GM23338 (cell line): Measurements from ENCODE around the gene GNAT2.

ENCODE experiments used
- CREB1 ChIP-seq: fragments of 250-450 bp; sonication (Bioruptor Pico); IDR thresholded peaks from 2 replicates; pipeline ENCODE4 v1.5.0; 2020; ENCODE audit warnings: low read depth, mild to moderate bottlenecking, moderate library complexity
- CTCF ChIP-seq, 2 experiments: fragments of 200-600 bp in 1 of 2; sonication (generic) in 1 of 2; conservative IDR thresholded peaks; 2 replicates each; pipeline versions ENCODE4 v1.5.1 to v1.6.1; 2016 to 2017; ENCODE audit warnings: antibody characterized with exemption in 2 of 2, low read depth in 2 of 2, mild to moderate bottlenecking in 2 of 2, moderate library complexity in 1 of 2
- EZH2 ChIP-seq: fragments of 200-600 bp; sonication (generic); IDR thresholded peaks from one replicate; pipeline ENCODE4 v1.8.0; 2017; ENCODE audit warnings: antibody characterized with exemption, mild to moderate bottlenecking, low read depth; ENCODE audit not compliant: unreplicated experiment
- EZH2phosphoT487 ChIP-seq: fragments of 200-600 bp; sonication (generic); IDR thresholded peaks from one replicate; pipeline ENCODE4 v1.8.1; 2018; ENCODE audit warnings: antibody characterized with exemption; ENCODE audit not compliant: unreplicated experiment
- JUNB ChIP-seq: IDR thresholded peaks from one replicate; pipeline ENCODE4 v1.6.1; 2016; ENCODE audit warnings: antibody characterized with exemption; ENCODE audit not compliant: unreplicated experiment
- POLR2AphosphoS5 ChIP-seq: IDR thresholded peaks from 2 replicates; pipeline ENCODE4 v1.6.1; 2016; ENCODE audit warnings: antibody characterized with exemption, low read depth
- REST ChIP-seq: IDR thresholded peaks from one replicate; pipeline ENCODE4 v1.6.1; 2018; ENCODE audit warnings: antibody characterized with exemption; ENCODE audit not compliant: unreplicated experiment
- STAT1 ChIP-seq: IDR thresholded peaks from one replicate; pipeline ENCODE4 v1.6.1; 2016; ENCODE audit warnings: antibody characterized with exemption; ENCODE audit not compliant: unreplicated experiment
- ZNF114 ChIP-seq: fragments of 250-450 bp; sonication (Bioruptor Pico); IDR thresholded peaks from 2 replicates; pipeline ENCODE4 v1.5.0; 2020; ENCODE audit warnings: mild to moderate bottlenecking, moderate library complexity
- ZNF331 ChIP-seq: fragments of 250-450 bp; sonication (Bioruptor Pico); IDR thresholded peaks from 2 replicates; pipeline ENCODE4 v1.5.0; 2020; ENCODE audit warnings: low read depth, mild to moderate bottlenecking, moderate library complexity
- ZNF462 ChIP-seq: fragments of 250-450 bp; sonication (Bioruptor Pico); IDR thresholded peaks from 2 replicates; pipeline ENCODE4 v1.5.0; 2020; ENCODE audit warnings: mild to moderate bottlenecking, moderate library complexity

GRCh38 chr1:109565241-109565640, 54.2 kb downstream of the GNAT2 start:
- TF ChIP-seq CTCF (conservative IDR thresholded peaks at IDR 0.05; ENCODE audit: low read depth in 2 of 2): no peak
- TF ChIP-seq REST: no peak
- no peak for TF ChIP-seq ZNF331
- no peak for TF ChIP-seq POLR2AphosphoS5
- TF ChIP-seq EZH2: no peak
- TF ChIP-seq STAT1: no peak
- no peak for TF ChIP-seq ZNF114 (CRISPR knock-in tag)
- no peak for TF ChIP-seq JUNB
- TF ChIP-seq EZH2phosphoT487: no peak
- no peak for TF ChIP-seq CREB1 (CRISPR knock-in tag)
- TF ChIP-seq ZNF462: no peak
